GM18519 (cell line): Measurements from ENCODE around the gene CDC6.

Source experiments
- ATAC-seq: cut with Tn5 transposase; IDR thresholded peaks from one replicate; pipeline ENCODE4 v1.9.1; 2021; ENCODE audit warnings: mild to moderate bottlenecking, moderate library complexity; ENCODE audit not compliant: unreplicated experiment, low FRiP score

Gene CDC6

DNA sequence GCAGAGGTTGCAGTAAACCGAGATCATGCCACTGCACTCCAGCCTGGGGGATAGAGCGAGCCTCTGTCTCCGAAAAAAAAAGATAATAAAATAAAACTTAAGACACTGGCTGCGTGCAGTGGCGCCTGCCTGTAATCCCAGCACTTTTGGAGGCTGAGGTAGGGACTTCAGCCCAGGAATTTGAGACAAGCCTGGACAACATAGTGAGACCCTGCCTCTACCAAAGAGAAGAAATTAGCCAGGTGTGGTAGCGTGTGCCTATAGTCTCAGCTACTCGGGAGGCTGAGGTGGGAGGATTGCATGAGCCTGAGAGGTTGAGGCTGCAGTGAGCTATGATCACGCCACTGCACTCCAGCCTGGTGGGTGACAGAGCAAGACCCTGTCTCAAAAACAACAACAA, 47.9 kb downstream of the CDC6 start:
- ATAC-seq = no peak

DNA sequence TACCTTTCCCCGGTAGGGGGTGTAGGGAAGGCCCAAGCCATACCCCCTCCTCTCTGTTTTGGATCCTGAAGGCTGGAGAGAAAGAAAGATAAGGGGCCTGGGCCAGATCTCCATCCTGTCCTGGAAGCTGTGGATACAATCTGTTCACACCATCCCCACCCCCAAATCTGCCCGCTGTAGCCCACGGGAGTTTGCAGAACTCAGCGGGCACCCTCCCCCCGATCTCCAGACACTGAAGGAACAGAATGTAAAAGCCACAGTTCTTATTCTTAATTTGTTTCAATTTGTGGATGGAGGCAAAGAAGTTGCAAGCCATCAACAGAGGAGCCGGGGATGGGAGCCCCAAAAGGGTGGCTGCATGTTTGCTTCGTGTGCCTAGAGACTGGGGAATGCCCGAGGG, 49.7 kb downstream of the CDC6 start:
- ATAC-seq = no peak

DNA sequence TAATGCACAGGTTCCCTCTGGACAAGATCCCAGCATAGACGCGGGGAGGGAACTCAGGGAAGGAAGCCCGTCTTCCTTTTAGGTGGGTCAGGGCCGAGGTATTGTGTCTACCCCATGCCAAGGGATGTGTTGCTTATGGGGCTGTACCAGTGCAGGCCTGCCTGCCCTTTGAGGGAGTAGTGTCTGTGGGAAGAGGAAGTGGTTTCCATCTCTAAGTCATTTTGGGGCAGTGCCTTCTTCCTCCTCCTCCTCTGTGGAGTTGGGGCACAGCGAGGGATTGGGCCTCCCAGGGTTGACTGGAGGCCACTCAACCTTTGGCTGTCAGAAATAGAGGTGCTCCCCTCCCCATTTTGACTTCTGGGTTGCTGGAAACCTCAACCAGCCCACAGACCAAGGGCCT, 50.4 kb downstream of the CDC6 start:
- ATAC-seq = no peak

DNA sequence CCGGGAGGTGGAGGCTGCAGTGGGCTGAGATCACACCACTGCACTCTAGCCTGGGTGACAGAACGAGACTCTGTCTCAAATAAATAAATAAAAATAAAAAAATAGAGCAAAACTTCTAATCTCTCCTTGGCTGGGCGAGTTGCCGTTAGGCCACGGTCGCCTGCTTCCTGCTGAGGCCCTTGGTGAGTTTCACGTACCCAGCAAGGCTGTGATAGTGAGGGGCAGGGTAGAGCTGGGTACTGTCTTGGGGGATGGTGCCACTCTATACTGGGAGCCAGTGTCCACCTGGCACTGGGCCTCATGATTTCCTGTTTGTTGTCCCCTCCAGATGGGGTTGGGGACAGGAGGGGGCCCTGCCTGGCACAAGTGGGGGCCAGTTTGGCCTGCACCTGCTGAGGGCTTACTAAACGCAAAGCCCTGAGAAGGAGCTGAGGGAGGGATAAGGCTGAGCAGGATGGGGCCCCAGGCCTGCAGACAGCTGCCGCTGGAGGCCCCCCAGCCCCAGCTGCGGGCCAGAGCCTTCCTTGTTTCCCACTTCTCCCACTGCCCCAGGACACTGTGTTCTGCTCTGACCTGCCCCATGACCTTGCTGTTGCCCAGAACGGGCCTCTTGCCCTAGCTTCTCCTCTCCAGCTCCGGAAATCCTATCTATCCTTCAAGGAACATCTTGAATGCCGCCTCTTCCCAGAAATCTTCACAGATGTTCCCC, 51.4 kb downstream of the CDC6 start:
- no peak for ATAC-seq

DNA sequence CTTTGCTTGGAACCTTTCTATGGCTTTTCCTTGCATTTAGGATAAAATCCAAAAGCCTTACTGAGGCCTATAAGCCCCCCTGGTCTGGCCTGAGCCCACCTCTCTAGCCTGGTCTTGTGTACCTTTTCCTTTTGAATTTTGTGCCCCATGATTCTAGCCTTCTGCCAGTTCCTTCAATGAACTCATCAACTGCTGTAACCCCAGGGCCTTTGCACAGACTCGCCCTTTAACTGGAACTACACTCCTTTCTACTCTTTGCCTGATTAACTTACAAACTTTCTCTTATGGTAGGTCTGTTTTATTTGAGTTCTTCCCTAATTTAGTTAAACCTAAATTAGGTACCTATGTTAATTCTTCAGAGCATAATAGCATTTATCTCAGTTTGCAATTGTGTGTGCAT, 52.6 kb downstream of the CDC6 start:
- ATAC-seq = no peak

DNA sequence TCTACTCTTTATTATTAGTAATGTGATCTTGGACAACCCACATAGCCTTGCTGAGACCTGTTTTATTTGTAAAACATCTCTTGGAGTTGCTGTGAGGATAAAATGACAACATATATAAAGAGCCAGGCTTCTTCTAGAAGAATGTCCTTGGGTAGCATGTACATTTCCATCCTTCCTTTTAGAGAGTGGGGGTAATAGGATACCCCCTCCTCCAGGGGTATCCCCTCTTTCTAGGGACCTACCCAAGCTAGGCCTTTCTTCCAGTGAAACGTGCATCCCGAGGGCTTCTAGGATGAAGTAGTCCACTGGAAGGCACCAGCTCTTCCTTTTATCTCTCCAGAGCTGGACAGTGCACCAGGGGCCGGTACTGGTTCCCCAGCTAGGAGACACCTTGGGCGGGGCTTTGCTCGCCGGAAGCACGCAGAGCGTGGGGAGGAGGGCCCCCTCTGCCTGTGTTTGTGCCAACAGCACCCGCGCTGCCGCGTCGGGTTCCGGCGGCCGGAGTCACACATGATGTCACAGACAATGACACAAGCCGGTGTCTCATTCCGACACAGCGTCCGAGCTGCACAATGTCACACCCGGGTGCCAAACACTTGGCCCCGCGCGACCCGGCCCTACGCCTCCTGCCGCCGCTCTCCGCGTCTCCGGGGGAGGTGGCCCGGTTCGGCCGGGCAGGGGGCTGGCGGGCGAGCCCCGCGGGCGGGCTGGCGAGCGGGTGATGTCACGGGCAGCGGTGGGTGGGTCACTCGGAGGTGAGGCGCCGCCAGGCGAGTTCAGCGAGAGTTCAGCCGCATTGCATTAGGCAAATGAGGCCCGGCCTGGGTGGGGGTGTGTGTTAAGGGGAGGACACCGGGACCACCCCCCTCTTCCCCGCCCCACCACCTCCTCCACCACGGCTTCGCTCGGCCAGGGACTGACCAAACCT, 53.5 kb downstream of the CDC6 start:
- no peak for ATAC-seq

DNA sequence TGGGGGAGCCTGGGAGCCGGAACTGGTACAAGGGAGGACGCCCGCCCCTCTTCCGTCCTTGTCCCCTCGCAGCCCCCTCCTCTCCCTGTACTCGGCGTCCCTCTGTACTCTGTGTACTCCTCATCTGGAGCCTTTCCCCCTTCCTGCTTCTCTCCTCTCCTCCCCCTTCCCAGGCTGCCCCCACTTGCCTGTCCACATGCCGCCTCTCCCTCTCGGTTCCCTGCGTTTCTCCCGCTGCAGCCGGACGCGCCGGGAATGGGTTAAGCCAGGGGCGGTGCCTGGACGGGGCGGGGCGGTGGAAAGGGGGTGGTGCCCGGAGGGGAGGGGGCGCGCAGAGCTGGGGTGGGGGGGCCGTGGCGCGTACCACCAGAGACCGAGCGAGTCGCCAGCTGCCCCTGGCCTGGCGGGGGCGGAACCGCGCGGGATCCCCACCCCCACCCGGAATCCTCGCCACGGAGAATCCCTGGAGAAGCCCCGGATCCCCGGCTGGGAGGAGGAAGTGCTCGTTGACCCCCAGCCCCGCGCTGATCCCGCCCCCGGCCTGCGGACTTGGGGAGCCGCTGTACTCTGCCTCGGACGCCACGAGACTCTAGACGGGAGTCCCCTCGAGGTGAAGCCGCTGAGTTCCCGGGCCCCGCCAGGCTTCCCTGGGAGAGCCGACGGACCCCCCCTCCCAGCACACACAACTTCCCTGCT, 54.3 kb downstream of the CDC6 start:
- ATAC-seq = no peak

DNA sequence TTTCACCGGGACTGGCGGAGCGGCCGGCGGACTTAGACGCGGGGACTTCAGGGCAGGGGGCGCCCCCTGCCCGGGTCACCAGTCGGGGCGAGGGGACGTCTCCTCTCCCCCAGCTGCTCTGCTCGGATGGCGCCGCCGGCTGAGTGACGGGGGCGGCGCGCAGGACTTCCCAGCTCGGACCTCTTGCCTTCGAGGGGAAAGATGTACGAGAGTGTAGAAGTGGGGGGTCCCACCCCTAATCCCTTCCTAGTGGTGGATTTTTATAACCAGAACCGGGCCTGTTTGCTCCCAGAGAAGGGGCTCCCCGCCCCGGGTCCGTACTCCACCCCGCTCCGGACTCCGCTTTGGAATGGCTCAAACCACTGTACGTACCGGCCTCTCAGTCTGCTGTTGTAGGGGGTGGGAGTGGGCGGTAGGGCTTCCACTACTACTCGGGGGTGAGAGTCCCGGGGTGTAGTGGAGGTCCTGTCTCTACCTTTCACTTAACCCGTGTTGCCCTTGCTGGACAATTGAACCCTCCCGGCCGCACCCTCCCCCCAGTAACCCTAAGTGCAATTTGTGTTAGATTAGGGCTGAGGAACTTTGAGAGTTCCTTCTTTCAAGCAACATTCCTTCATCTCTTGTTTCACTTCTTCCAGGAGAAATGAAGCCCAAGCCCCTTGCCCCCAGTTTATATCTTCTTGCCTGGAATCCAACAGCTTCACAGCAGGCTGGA, 55.0 kb downstream of the CDC6 start:
- no peak for ATAC-seq

DNA sequence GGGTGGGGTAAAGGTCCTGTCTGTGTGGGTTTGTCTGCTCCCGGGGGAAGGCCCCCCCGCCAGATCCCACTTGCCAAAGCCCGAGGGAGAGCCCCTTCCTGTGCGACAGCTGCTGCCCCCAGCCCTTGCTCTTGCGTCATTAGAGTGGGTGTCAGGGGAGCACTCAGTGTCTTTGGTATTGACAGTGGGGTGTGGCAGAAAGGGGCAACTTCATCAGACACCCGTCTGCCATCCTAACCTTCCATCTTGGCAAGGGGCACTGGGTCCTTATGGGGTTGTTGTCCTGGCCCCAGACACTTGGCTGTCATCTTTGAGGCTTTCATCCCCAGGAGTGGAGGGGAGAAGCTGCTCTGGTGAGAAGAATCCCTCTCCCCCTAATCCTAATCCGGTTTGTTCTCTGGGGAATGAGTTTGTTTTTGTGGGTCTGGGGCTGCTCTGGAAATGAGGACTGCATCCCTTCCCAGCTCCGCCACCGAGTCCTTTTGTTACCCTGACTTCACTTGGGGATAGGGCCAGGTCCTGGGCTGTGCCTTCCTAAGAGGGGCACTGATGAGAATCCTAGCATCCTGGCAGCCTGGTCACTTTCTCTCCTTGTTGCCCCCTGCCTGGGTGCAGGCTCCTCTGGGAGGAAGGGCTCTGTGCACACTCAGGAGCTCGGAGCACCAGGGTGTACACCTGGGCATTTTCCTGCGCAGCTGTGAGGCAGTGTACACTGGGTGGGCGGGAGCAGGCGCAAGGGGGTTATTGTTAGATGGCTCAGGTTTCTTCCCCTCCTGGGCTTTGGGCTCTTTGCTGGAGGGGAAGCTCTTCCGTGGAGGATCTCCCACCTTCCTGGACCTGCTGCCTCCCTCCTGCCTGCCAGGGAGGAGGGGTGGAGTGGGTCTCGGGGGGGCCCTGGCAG, 55.8 kb downstream of the CDC6 start:
- no peak for ATAC-seq

DNA sequence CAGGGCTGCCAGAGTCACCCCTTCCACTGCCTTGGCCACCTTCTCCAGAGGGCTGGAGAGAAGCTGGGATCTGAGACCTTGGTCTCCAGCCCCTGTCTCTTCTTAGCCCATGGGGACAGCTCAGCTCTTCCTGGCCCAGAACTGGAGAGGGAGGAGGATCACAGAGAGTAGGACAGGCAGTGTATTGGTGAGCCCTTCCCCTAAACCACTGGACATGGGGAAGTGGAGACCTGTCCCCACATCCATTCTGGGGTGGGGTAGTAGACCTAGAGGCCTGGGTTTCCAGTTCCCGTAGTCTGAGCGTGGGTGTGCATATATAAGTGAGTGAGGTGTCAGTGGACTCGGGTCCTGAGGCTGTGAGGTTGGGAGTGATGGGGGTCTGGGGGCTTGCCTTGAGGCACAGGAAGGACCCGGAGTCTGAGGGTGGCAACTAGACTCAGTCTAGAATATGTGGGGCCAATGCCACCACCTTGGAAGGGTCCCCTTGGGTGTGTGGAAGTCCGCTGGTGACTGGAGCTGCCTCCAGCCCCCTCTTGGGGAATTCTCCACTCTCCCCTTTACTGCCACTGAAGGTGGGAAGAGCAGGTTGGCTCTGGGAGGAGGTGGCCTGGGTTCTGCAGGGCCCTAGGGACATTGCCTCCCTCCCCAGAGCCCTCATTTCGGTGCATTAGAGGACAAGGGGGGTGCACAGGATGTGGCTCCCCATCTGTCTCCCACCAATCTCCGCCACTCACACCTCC, 56.9 kb downstream of the CDC6 start:
- ATAC-seq = no peak

DNA sequence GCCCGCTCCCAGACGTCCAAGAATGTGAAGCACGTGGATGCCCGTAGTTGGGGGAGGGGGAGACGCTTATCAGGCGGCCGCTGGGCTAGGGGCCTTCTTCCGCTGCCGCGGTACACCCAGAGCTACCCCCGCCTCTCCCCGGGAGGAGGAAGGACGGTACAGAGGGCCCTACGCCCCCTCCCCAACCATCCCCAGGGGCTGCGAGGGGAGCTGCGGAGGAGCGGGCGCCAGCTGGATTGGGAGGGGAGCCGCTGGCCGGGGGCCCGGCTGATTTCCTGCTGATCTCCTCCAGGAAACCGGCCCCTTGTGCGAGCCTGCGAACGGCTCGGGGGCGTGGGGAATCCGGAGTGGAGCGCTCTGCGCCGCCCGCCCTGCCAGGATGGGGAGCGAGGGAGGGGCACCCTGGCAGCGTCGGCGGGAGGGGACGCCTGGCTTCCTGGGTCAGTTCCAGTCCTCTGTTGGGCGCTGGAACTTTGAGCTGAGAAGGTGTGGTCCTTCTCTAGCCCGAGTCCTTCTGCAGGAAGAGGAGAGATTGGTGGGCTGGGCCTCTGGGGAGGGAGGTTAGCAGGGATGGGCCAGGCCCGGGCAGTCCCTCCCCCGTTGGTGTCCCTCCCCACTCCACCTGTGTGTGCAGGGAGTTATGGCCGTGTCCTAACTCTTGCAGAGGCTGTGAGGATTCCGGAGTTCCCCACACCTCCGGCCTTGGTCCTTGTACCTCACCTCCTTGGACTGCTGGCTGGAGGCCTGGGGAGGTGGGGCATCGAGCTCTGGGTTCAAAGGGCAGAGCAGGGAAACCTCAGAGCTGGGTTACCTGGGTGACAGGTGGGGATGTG, 57.7 kb downstream of the CDC6 start:
- ATAC-seq = no peak

DNA sequence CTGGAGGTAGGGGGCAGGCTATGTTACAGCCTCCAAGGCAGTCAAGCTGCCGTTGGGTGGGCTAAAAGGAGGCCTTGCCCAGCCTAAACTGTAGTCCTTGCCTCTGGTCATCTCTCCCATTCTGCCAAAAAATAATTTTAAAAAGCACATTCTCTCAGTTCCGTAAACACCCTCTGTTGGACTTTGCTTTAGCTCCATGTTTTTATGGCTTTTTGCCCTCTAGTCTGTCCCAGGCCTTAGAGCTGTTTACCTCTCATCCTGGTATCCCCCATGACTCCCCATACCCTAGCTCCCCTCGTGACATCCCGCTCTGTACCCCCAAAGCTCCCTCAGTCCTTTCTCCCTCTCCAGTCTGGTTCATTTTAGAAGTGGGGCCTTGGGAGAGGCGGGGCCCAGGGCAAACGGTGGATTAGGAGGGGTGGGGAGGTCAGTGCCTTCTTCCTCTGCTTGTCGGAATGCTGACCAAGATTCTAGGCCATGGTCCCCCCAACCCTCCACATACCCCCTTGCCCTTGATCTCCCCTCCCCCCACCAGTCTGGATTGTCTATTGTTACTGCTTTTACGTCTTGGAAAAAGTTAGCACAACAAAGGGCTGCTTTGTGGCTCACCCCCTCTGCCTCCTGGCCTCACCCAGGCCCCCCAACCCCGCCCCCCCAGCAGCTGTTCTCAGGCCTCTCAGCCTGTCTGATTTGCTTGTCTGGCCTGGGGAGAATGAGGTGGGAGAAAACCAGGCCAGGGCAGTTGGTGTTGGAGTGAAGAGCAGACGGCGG, 58.5 kb downstream of the CDC6 start:
- no peak for ATAC-seq

DNA sequence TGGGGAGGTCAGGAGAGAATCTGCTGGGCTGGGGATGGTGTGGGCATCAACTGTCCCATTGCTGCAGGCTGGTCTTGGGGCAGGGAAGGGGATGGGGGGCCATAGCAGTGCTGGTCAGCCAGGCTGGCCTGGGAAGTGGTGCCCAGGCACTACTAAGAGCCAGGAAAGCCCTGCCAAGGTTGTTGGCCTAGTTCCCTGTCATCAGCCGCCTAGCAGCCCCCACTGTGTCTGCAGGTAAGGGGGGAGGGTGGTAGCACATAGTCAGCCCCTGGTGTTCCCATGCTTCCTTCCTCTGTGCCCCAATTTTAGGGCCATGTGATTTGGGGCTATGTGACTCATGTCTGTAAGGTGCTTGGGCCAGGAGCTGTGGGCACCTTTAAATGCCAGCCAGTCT, 59.1 kb downstream of the CDC6 start:
- ATAC-seq = no peak

DNA sequence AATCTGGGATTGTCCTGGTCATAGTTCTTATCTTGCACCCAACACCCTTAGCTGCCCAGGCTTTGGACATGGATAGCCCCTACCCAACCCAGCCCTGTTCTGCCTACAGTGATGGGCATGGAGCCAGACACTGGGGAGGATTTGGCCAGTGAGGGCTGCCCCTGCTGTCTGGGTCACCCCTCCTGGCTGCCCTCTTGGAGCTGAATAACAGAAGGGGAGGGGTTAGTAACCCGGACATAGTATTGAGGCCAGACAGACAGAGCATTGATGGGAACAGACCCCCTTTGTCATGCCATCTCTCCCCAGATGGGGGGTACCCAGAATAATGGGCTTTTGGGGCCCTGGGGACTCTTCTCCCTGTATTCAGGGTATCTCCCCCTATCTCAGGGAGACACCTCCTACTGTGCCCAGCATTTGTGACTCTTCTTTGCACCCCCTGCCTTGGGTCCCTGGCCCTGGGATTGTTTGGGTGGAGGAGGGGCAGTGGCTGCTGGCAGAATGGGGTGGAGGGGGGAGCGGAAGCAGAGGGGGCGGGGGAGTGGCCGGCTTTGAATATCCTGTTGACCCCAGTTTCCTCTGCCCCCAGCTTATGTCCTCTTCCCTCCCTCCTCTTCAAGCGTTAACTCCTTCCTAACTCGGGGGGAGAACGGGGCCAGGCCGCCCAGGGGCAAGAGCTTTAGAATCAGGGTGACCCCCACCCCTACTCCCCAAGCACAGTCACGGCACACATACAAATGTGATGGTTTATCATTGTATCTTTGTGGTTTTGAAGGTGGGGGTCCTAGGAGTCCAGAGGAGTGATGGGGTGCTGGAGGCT, 59.8 kb downstream of the CDC6 start:
- ATAC-seq = no peak

DNA sequence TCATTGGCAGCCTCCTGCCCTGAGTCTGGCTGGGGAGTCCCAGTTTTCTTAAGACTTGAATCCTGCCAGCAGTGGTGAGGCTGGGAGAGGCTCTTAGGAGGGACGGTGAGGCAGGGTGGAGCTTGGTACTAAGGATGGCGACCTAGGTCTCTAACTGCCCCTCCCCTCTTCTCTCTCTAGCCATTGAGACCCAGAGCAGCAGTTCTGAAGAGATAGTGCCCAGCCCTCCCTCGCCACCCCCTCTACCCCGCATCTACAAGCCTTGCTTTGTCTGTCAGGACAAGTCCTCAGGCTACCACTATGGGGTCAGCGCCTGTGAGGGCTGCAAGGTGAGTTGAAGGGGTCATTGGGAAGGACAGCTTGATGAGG, 60.4 kb downstream of the CDC6 start:
- ATAC-seq = no peak

DNA sequence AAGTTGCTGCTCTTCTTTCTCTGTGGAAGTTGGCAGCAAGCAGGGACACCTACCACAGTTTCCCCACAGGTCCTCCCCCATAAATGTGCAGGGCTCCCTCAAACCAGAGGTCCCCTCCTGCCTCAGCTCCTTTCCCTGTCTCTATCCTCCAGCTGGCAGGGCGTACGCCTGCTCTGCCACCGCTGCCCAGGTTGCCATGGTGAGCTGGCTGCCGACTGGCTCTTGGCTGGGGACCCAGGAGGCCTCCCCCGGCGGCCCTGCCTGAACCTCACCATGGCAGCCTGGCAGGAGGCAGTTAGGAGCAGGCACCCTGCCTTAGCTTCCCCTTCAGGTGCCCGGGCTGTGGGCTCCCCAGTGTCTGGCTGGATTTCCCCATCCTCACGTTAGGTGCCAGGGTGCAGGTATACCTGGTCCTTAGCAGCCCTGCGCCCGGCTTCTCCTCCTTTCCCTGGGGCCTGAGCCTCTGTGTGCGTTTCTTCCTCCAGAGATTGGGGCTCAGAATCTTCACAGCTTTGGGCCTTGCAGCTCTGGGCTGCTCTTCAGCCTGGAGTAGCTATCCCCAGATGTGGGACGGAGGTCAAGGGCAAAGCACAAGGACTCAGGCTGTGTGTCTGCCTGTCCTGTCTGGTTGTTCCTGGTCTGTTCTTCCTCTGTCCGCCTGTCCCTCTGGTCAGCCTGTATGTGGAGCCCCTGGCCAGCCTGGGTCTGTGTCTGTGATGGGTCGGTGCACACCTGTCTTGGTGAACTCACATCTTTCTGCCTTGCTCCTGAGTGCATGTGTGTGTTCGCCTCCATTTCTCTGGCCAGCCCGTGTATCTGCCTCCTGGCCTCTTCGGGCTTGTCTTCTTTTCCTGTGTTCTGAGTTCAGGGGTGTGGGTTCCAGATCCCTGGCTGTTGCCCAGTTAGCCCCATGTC, 61.1 kb downstream of the CDC6 start:
- no peak for ATAC-seq
